NT2/D1 (cell line): ENCODE measurements around the gene NAALADL2.

Experiments used
- YY1 ChIP-seq: IDR thresholded peaks from 2 replicates; pipeline ENCODE4 v1.6.1; 2011; ENCODE audit not compliant: insufficient read length, insufficient read depth
- ZNF274 ChIP-seq: IDR thresholded peaks from 2 replicates; pipeline ENCODE4 v1.6.1; 2011; ENCODE audit warnings: mild to moderate bottlenecking, low read depth, low read length

GRCh38 chr3:175005881-175006280 is 146.7 kb downstream of the NAALADL2 start:
- TF ChIP-seq ZNF274 (no peak), YY1 (no peak)
